GM10248 (cell line): ENCODE results near the gene AKAP6.
A peak's percentile ranks its signal among the peaks of the same experiment; 100 is the strongest.

Experiments
- CTCF ChIA-PET: fragments of 300-600 bp; sonication (Branson Sonifier 250); formaldehyde crosslinking; extraction: SDS; loops from one replicate; lab custom pipeline; 2021; ENCODE audit warnings: antibody characterized with exemption; lab: Yijun Ruan, JAX
- POLR2A ChIA-PET: fragments of 350-650 bp; sonication (Branson Sonifier 250); formaldehyde crosslinking; extraction: SDS; loops from one replicate; lab custom pipeline; 2020; ENCODE audit warnings: antibody characterized with exemption; lab: Yijun Ruan, JAX
- DNase-seq: peaks from one replicate; pipeline ENCODE4 v3.0.0; 2012; ENCODE audit errors: extremely low spot score
- TF ChIP-seq, protein P1 (sequence below): IDR thresholded peaks from 2 replicates; pipeline ENCODE4 v1.5.1; 2012; ENCODE audit warnings: mild to moderate bottlenecking, low read depth; ENCODE audit errors: extremely low read depth, missing control alignments, control extremely low read depth

The AKAP6 gene

GRCh38 chr14:32697704-32698103 lies 368.6 kb downstream of the AKAP6 start:
- POLR2A ChIA-PET, result no interaction called here
- DNase-seq, result no peak
- CTCF ChIA-PET, result no interaction called here
- TF ChIP-seq, protein P1, sequence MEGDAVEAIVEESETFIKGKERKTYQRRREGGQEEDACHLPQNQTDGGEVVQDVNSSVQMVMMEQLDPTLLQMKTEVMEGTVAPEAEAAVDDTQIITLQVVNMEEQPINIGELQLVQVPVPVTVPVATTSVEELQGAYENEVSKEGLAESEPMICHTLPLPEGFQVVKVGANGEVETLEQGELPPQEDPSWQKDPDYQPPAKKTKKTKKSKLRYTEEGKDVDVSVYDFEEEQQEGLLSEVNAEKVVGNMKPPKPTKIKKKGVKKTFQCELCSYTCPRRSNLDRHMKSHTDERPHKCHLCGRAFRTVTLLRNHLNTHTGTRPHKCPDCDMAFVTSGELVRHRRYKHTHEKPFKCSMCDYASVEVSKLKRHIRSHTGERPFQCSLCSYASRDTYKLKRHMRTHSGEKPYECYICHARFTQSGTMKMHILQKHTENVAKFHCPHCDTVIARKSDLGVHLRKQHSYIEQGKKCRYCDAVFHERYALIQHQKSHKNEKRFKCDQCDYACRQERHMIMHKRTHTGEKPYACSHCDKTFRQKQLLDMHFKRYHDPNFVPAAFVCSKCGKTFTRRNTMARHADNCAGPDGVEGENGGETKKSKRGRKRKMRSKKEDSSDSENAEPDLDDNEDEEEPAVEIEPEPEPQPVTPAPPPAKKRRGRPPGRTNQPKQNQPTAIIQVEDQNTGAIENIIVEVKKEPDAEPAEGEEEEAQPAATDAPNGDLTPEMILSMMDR, result no peak

DNA sequence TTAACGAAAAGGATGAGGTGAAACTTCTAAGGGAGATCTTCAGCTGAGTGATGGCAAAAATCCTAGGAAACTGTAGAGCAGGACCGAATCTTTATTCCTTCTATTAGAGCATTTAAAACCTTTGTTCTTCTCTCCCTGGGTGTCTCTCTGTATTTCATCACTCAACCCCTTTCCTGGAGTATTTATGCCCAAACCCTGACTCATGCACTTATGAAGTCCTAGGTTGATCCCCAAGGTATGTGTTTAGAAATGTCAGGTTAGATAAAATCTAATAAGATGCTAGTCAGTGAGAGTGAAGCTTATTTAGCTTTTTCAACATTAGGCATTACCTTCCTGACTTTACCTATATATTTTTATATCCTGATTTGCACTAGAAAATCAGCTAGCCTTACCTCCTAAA lies 369.7 kb downstream of the AKAP6 start:
- CTCF ChIA-PET, result no interaction called here
- POLR2A ChIA-PET, result no interaction called here
- DNase-seq, result no peak

GRCh38 chr14:32701475-32701874 lies 372.4 kb downstream of the AKAP6 start:
- ChIA-PET CTCF (interaction anchor here (1.2 to 1.5 kb wide), 2 partner anchors 10 to 12 kb away, joined by 4 read pairs; no protein-coding TSS in a partner anchor), POLR2A (no interaction called here)
- TF ChIP-seq, protein P1, result no peak
- DNase-seq, result no peak

More for the DNA sequence above, 369.7 kb downstream of the AKAP6 start:
- TF ChIP-seq, protein P1, result no peak

DNA sequence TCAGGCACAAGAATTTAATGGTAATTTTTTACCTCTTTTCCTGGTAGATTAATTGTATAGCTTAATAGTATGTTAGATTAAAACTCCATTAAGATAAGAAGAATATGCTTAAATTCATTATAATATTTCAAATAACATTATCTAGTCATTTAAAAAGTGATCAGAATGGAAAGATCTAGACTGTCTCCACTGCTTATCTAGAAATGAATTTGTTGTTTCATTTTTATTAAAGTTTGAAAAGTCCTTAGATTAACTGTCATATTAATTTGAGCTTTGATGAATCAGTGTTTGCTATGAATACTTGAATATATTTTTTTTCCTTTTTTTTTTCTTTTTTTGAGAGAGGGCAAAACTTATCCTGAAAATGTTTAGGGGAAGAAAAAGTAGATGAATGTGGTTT lies 373.0 kb downstream of the AKAP6 start:
- TF ChIP-seq, protein P1, result no peak
- CTCF ChIA-PET, result interaction anchor here (1.2 to 1.5 kb wide), 2 partner anchors 9 to 11 kb away, joined by 4 read pairs; no protein-coding TSS in a partner anchor
- no peak for DNase-seq
- POLR2A ChIA-PET, result no interaction called here

DNA sequence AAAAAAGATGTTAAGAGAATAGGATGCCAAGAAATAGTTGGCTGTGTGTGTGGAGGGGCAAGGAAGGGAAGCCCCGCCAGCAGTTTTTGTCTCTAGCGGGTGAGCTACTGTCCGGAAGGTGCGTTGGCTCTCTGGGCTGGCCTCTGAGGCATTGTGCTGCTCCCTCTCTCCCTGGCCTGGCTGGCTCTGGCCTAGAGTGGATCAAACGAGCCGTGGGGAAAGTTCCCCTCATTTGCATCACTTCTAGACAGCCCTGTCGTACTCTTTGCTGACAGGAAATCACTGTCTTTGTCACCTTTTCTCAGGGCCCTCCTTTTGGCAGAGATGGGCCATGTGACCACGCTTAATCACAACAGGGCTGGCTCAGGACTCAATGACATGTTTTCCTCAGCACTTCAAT lies 373.5 kb downstream of the AKAP6 start:
- POLR2A ChIA-PET, result no interaction called here
- CTCF ChIA-PET, result interaction anchor here (1.2 to 1.5 kb wide), 2 partner anchors 9 to 11 kb away, joined by 4 read pairs; no protein-coding TSS in a partner anchor

GRCh38 chr14:32703183-32703621 lies 374.1 kb downstream of the AKAP6 start:
- ChIA-PET POLR2A (no interaction called here), CTCF (no interaction called here)
- DNase-seq, result no peak
- TF ChIP-seq, protein P1, result no peak

More for the DNA sequence above, 373.5 kb downstream of the AKAP6 start:
- TF ChIP-seq, protein P1, result no peak
- peak; percentile 4 for DNase-seq
